ENCODE results near the gene TMCC2.

TMCC2 gene

GRCh38 chr1:205285381-205286101 is 57.8 kb downstream of the TMCC2 start:
- no peak for DNase-seq (ENCODE audit: low read depth in 2 of 2)
- H3K4me3 ChIP-seq (replicated peaks in 1 of 2; ENCODE audit: low read depth in 2 of 2, low read length in 2 of 2), result no peak overlapping the region
- TF ChIP-seq, protein P1, sequence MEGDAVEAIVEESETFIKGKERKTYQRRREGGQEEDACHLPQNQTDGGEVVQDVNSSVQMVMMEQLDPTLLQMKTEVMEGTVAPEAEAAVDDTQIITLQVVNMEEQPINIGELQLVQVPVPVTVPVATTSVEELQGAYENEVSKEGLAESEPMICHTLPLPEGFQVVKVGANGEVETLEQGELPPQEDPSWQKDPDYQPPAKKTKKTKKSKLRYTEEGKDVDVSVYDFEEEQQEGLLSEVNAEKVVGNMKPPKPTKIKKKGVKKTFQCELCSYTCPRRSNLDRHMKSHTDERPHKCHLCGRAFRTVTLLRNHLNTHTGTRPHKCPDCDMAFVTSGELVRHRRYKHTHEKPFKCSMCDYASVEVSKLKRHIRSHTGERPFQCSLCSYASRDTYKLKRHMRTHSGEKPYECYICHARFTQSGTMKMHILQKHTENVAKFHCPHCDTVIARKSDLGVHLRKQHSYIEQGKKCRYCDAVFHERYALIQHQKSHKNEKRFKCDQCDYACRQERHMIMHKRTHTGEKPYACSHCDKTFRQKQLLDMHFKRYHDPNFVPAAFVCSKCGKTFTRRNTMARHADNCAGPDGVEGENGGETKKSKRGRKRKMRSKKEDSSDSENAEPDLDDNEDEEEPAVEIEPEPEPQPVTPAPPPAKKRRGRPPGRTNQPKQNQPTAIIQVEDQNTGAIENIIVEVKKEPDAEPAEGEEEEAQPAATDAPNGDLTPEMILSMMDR (IDR thresholded peaks at IDR 0.05; ENCODE audit: low read depth, low read length), result no peak

GRCh38 chr1:205286335-205286950 is 58.7 kb downstream of the TMCC2 start:
- TF ChIP-seq, protein P1 (IDR thresholded peaks at IDR 0.05; ENCODE audit: low read depth, low read length), result no peak
- peak in 1 of 2 donors; percentile 41 for DNase-seq (ENCODE audit: low read depth in 2 of 2)
- H3K4me3 ChIP-seq (replicated peaks in 1 of 2; ENCODE audit: low read depth in 2 of 2, low read length in 2 of 2), result no peak overlapping the region

- TF ChIP-seq, protein P1 (IDR thresholded peaks at IDR 0.05; ENCODE audit: low read depth, low read length), result no peak
- peak in 1 of 2 donors; percentile 34 for DNase-seq (ENCODE audit: low read depth in 2 of 2)
- no peak overlapping the region for H3K4me3 ChIP-seq (replicated peaks in 1 of 2; ENCODE audit: low read depth in 2 of 2, low read length in 2 of 2)
These were observed 59.3 kb downstream of the TMCC2 start for GRCh38 chr1:205287076-205287475.

- DNase-seq (ENCODE audit: low read depth in 2 of 2), result peak in 1 of 2 donors; percentile 33
- TF ChIP-seq, protein P1 (IDR thresholded peaks at IDR 0.05; ENCODE audit: low read depth, low read length), result no peak
- no peak overlapping the region for H3K4me3 ChIP-seq (replicated peaks in 1 of 2; ENCODE audit: low read depth in 2 of 2, low read length in 2 of 2)
These were observed 60.2 kb downstream of the TMCC2 start for GRCh38 chr1:205287767-205288559.

DNA sequence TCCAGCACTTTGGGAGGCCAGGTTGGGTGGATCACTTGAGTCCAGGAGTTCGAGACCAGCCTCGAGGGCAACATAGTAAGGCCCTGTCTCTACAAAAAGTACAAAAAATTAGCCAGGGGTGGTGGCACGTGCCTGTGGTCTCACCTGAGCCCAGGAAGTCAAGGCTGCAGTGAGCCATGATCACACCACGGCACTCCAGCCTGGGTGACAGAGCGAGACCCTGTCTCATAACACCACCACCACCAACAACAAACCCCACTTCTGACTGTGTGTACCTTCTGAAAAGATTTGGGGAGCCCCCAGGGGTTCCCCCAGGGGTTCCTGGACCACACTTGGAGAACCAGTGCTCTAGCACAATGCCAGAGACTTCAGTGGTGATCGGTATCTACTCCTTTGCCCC is 63.9 kb downstream of the TMCC2 start:
- TF ChIP-seq, protein P1 (IDR thresholded peaks at IDR 0.05; ENCODE audit: low read depth, low read length), result no peak
- H3K4me3 ChIP-seq (replicated peaks in 1 of 2; ENCODE audit: low read depth in 2 of 2, low read length in 2 of 2), result no peak overlapping the region
- no peak for DNase-seq (ENCODE audit: low read depth in 2 of 2)

DNA sequence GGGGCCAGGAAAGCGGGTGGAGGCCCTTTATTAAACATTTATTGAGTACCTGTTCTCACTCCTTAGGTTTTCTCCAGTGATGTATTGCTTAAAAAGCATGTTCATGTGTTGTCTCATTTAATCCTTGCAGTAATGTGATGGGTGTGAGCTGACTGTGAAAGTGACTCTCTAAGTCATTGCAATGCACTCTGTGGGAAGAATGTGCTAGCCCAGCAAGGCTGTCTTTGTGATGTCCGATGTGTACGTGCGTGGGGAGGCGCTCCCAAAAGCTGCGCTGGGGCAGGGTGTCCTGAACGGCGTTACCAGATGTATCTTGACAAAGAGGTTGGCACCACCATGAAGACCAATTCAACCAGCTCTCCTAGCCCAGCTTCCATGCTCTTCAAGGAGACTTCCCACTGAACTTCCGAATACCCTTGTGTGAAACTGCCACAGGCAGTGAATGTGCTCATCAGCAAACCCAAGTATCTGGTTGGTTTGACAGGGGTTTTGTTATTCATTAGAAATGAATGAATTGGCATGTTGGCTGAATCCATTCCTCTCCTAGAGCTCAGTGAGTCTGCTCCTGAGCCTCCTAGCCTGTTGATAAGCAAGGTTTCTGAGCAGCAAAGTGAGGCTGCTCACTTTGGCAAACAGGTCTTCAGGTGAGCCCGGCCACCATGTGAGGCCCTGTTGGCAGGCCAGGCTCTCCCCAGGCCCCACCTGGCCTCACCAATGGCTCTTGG is 65.8 kb downstream of the TMCC2 start:
- H3K4me3 ChIP-seq (replicated peaks in 1 of 2; ENCODE audit: low read depth in 2 of 2, low read length in 2 of 2), result no peak overlapping the region
- TF ChIP-seq, protein P1 (IDR thresholded peaks at IDR 0.05; ENCODE audit: low read depth, low read length), result no peak
- no peak for DNase-seq (ENCODE audit: low read depth in 2 of 2)

Measured in cardiac fibroblast (primary cell).